Stimulated activated CD4-positive, alpha-beta T cell treated with anti-CD3 and anti-CD28 coated beads, Interleukin-15, amount 100 ng/mL, for 24 hours (primary cell): Measurements from ENCODE around the gene APPBP2.
"Not testable (repeated sequence)": the region's sequence is repeated elsewhere in the genome, so short reads cannot be mapped to it uniquely, and the experiment has no call there.

Source experiments
- DNase-seq: peaks from one replicate; pipeline ENCODE4 v3.0.0-alpha.2; 2020

APPBP2 gene

GRCh38 chr17:60529806-60530205, 3.8 kb upstream of the APPBP2 start:
- no peak for DNase-seq

- DNase-seq: no peak
These were observed 2.8 kb upstream of the APPBP2 start for GRCh38 chr17:60528828-60529227.

- DNase-seq: no peak
These were observed 1.7 kb upstream of the APPBP2 start for GRCh38 chr17:60527701-60528100.

- DNase-seq: no peak
These were observed 684 bp upstream of the APPBP2 start for GRCh38 chr17:60526726-60527125.

GRCh38 chr17:60525328-60525684, 736 bp downstream of the APPBP2 start:
- no peak for DNase-seq

GRCh38 chr17:60524463-60525327, 1.3 kb downstream of the APPBP2 start:
- DNase-seq: no peak

GRCh38 chr17:60523822-60524221, 2.2 kb downstream of the APPBP2 start:
- DNase-seq: no peak

GRCh38 chr17:60522889-60523626, 3.0 kb downstream of the APPBP2 start:
- DNase-seq: no peak

GRCh38 chr17:60519795-60520194, 6.2 kb downstream of the APPBP2 start:
- no peak for DNase-seq

- DNase-seq: not testable (repeated sequence)
These were observed 10.4 kb downstream of the APPBP2 start for GRCh38 chr17:60515683-60516082.

GRCh38 chr17:60515199-60515598, 10.8 kb downstream of the APPBP2 start:
- DNase-seq: not testable (repeated sequence)

GRCh38 chr17:60514500-60514899, 11.5 kb downstream of the APPBP2 start:
- no peak for DNase-seq

GRCh38 chr17:60514053-60514452, 12.0 kb downstream of the APPBP2 start:
- no peak for DNase-seq

- no peak for DNase-seq
These were observed 13.0 kb downstream of the APPBP2 start for GRCh38 chr17:60513014-60513413.

- no peak for DNase-seq
These were observed 15.3 kb downstream of the APPBP2 start for GRCh38 chr17:60510723-60511122.

- no peak for DNase-seq
These were observed 16.0 kb downstream of the APPBP2 start for GRCh38 chr17:60510031-60510430.

- no peak for DNase-seq
These were observed 17.6 kb downstream of the APPBP2 start for GRCh38 chr17:60508384-60508980.

GRCh38 chr17:60506312-60506711, 19.7 kb downstream of the APPBP2 start:
- DNase-seq: no peak

GRCh38 chr17:60502145-60502544, 23.9 kb downstream of the APPBP2 start:
- DNase-seq: no peak

GRCh38 chr17:60501589-60501988, 24.5 kb downstream of the APPBP2 start:
- no peak for DNase-seq

GRCh38 chr17:60496041-60496440, 30.0 kb downstream of the APPBP2 start:
- no peak for DNase-seq

GRCh38 chr17:60495260-60495659, 30.8 kb downstream of the APPBP2 start:
- DNase-seq: no peak

- no peak for DNase-seq
These were observed 32.2 kb downstream of the APPBP2 start for GRCh38 chr17:60493847-60494321.

- DNase-seq: no peak
These were observed 34.3 kb downstream of the APPBP2 start for GRCh38 chr17:60491771-60492170.
